SHP77 treated with DMSO at 0.1 percent for 48 hours (cell line): ENCODE data around the gene COL11A2.

Experiments used
- DNase-seq: peaks from one replicate; lab custom pipeline; 2025; lab: John Stamatoyannopoulos, UW

COL11A2 gene

GRCh38 chr6:33116841-33117711 is 75.2 kb downstream of the COL11A2 start:
- no peak for DNase-seq

GRCh38 chr6:33116417-33116816 is 75.8 kb downstream of the COL11A2 start:
- no peak for DNase-seq

GRCh38 chr6:33114406-33114805 is 77.9 kb downstream of the COL11A2 start:
- no peak for DNase-seq

- no peak for DNase-seq
Measured at GRCh38 chr6:33113755-33114154, 78.5 kb downstream of the COL11A2 start.
